ENCODE data around the gene SOX5.
A peak's percentile ranks its signal among the peaks of the same experiment; 100 is the strongest.

SOX5 gene

DNA sequence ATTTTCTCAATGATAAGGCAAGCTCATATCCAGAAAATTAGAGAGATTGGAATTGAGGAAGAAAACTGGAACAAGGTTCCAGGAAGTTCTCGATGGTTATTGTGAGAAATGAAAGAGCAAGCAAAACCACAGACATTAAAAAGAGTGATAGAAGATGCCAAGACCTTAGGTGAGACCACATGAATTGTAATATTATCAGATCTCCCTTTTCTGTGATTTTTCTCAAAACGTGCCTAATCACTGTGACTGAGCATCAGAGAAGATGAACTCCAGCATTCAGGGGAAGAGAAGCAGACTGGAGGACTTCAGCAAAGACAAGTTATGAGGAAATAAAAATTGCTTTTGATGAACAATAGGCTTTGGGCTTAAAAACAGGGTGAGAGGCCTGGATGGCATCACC lies 278.8 kb downstream of the SOX5 start:
- DNase-seq, result no peak

GRCh38 chr12:23669691-23670090 lies 279.8 kb downstream of the SOX5 start:
- DNase-seq, result no peak

- no peak for DNase-seq
Observed at GRCh38 chr12:23666866-23667265, 282.6 kb downstream of the SOX5 start.

DNA sequence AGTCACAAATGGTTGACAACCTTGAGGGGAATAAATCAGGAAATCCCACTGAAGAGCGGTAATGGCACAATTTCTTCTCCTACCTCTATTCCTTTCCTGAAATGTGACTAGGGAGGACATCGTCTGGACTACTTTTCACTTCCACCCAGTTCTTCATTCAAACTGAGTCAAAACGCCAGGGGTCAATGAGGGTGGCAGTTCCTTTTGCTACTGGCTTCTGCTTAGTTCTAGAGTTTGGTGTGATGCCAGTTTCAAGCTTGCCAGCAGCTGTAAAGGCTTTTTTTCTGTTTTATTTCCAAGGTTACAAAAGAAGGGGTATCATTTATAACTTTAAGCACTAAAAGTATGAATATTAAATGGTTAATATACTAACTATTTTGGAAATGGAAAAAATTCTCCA lies 286.5 kb downstream of the SOX5 start:
- DNase-seq, result peak; percentile 13

GRCh38 chr12:23659131-23659530 lies 290.3 kb downstream of the SOX5 start:
- no peak for DNase-seq

DNA sequence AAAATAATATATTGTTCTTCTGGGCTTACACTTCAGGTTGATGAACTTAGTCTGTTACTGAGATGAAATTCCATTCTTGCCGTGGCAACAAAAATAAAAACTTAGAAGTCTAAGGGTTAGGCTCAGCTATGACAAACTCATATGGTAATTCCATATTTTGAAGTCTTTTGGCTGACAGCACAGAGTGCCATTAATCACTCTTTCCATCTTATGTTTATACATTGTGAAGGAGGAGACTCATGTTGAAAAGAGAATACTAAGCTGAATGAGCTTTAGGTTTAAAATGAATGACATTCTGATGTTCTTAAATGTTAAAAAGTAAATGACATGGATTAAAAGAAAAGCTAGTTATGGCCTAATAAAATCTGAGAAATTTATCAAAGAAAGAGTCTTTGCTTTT lies 291.9 kb downstream of the SOX5 start:
- DNase-seq, result no peak

DNA sequence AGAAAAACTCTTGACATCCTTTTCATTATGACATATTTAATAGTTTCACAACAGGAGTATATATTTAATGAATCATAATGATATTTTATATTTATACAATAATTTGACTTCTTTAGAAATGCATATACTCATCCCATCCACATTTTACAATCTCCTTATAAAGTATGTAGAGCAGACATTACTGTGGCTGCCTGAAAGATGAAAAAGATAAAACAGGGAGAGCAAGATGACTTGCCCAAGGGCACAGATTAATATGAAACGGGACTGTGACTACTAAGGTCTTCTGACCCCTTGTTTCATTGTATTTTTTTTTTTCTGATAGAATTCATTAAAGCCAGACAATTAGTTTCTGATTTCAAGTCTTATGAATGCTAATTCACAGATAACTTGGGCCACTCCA lies 293.6 kb downstream of the SOX5 start:
- no peak for DNase-seq

- no peak for DNase-seq
Observed at GRCh38 chr12:23655112-23655511, 294.4 kb downstream of the SOX5 start.

GRCh38 chr12:23648546-23648945 lies 300.9 kb downstream of the SOX5 start:
- no peak for DNase-seq

GRCh38 chr12:23640754-23641153 lies 308.7 kb downstream of the SOX5 start:
- no peak for DNase-seq

DNA sequence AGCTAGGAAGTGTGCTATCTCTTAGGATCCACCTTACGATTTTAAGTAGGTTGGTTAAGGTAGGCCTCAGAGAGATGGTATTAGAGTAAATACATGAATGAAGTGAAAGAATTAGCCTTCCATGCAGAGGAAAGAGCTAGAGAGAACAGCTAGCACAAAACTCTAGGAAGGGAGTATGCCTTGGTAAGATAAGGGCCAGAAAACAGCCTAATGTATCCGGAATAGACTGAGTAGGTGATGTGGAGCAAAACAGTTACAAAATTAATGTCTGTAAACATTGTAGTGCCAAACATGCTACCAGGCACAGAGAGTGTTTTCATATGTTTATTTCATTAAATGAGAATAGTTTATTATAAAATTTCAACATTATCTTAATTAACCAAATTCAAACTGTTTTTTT lies 315.1 kb downstream of the SOX5 start:
- DNase-seq, result no peak

- no peak for DNase-seq
Observed at GRCh38 chr12:23631786-23632377, 317.6 kb downstream of the SOX5 start.

DNA sequence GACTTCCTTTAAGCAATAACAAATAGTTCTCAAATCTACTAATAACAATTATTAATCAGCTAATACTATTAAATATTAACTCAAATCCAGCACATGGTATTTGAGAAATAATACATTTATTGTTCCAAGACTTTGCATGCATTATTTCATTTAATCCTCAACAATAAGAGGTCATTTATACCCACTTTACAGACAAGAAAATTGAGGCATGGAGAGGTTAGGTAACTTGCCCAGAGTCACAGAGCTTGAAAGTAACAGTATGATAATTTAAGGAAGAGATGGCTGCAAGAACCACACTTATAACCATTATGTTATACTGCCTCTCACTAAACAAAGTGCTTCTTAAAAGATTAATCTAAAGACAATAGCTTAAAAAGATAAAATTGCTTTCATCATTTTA lies 318.9 kb downstream of the SOX5 start:
- DNase-seq, result no peak

GRCh38 chr12:23628806-23629205 lies 320.7 kb downstream of the SOX5 start:
- no peak for DNase-seq

GRCh38 chr12:23626791-23627190 lies 322.7 kb downstream of the SOX5 start:
- DNase-seq, result no peak

GRCh38 chr12:23621900-23622299 lies 327.6 kb downstream of the SOX5 start:
- no peak for DNase-seq

- no peak for DNase-seq
Observed at GRCh38 chr12:23618718-23619117, 330.8 kb downstream of the SOX5 start.

- DNase-seq, result peak; percentile 33
Observed at GRCh38 chr12:23617749-23618148, 331.7 kb downstream of the SOX5 start.

DNA sequence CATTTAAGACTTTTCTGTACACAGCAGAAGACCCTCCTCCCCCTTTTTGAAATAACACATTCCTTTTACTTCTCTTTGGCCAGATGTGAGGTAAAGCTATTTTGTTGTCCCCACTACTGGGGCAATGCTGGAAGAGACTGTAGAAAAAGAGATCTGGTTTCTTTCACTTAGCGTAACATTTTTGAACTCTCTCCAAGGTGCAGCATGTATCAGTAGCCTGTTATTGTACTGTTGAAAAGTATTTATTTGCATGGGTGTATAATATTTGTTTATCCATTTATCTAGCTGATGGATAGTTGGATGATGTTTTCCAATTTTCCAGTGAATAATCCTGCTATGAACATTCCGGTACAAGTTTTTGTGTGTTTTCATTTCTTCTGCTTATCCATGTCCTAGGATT lies 335.2 kb downstream of the SOX5 start:
- DNase-seq, result no peak

DNA sequence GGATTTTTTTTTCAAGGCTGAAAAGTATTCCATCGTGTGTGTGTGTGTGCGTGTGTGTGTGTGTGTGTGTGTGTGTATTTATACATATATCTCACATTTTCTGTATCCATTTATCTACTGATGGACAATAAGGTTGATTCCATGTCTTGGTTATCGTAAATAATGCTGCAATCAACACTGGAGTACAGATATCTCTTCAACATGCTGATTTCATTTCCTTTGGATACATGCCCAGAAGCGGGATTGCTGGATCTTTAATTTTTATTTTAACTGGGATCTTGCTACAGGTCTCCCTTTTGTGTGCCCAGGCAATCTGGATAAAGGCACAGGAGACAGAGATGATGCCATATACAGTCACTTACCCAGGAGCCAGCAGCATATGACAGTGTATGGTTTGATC lies 338.1 kb downstream of the SOX5 start:
- DNase-seq, result peak; percentile 29

DNA sequence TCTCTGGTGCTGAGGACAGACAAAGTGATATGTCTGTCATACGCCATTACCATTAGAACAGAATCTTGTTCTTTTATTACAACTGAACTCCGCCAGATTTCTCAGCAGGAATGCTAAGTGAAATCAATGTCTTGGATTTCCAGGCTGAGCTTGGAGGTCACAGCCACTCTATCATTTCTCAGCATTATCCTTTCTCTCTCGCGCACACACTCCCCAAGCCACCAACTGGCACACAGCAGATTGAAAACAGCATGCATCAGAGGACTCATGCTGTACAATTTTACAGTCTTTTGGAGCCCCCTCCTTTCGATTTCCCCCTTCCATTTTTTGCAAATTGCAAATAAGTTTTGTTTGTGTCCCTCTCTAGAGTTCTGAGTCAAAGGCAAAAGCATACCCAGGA lies 348.6 kb downstream of the SOX5 start:
- no peak for DNase-seq

DNA sequence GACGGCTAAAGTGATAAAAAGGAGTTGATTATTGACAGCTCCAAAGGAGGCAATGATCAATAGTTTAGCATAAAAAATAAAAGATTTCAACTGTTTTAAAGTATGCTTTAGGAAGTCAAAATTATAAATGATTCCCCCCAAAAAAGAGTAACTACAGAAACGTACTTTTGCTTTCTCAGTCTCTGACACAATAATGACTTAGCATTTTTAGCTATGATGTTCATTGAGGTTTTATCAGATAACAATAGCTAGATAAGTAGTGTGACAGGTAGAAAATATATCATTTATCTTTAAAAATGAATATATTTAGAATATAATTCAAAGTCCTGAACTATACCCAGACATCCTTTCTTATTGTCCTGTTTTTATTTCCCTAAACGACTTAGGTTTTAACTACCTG lies 352.9 kb downstream of the SOX5 start:
- DNase-seq, result no peak

DNA sequence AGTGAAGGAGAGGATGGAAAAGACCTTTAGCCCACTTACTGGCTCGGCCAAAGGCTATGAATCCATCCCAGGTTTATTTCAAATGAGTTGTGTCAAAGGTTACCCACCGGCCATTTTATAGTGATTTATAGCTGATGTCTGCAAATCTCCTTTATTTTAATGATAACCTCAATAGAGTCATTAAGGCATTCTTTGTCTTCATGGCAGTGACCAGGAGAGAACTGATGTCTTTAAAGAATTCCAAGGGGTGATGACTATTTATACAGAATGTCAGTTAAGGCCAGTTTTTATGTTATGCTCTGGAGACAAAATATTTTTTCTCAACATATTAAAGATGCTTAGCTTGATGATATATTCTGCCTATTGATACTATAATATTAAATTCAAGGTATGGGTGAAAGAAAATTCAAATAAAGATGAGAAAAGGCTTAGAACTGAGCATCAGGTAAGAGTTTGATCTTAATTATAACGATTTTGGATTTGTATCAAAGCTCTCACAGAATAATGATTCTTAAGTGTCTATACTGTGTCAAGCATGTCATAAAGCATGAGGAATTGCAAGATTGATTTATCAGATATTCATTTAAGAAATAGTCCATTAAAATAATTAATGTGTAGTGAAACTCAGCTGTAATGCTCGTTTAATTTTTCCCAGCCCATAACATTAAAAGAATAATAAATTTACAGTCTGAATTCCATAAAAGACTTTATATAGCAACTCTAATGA lies 361.5 kb downstream of the SOX5 start:
- no peak for DNase-seq

GRCh38 chr12:23585782-23586163 lies 363.7 kb downstream of the SOX5 start:
- no peak for DNase-seq

DNA sequence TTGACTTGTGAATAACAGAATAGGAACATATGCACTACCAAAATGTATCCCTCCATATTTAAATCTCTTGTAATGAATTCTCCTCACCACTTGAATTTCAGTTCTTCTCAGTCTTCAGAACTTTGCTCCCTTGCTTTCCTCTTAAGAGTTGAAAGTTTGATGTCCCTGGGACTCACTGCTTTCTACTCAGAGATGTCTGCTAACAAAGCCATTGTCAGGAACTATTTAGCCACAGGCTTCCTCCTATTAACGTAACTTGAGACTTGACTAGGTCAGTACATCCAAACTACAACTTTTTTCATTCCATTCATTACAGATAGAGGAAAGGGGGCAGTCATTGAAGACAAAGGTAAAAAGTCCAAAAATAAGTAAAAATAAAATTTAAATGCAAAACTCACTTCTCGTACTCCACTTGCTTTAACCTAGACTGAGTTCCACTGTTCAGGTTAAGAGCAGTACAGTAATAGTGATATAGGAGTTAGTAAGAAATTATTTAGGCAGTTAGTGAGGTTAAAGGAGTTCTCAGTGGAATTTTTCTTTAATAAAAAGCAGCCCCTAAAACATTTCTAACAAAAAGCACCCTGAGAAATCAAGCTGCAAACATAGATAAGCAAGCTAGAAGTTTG lies 364.2 kb downstream of the SOX5 start:
- no peak for DNase-seq
